Effector memory CD4-positive, alpha-beta T cell (primary cell): Measurements from ENCODE around the gene PCNT.

ENCODE experiments used
- DNase-seq, 3 donors: peaks; one replicate each; pipeline ENCODE4 v3.0.0-alpha.2; 2020
- H3K27ac ChIP-seq: 2 replicates; pipeline ENCODE4 v1.7.0; 2013; ENCODE audit warnings: mild to moderate bottlenecking, low read length, moderate library complexity; ENCODE audit not compliant: insufficient read depth, poor library complexity, severe bottlenecking
- H3K27me3 ChIP-seq: replicated peaks from 2 replicates; pipeline ENCODE4 v1.7.0; 2013; ENCODE audit warnings: mild to moderate bottlenecking, low read length; ENCODE audit not compliant: insufficient read depth, control insufficient read depth, poor library complexity, severe bottlenecking
- H3K36me3 ChIP-seq: 2 replicates; pipeline ENCODE4 v1.7.0; 2013; ENCODE audit warnings: mild to moderate bottlenecking, low read length, moderate library complexity; ENCODE audit not compliant: control insufficient read depth, insufficient read depth
- H3K4me1 ChIP-seq: 2 replicates; pipeline ENCODE4 v1.7.0; 2013; ENCODE audit warnings: low read length, mild to moderate bottlenecking; ENCODE audit not compliant: control insufficient read depth, insufficient read depth, poor library complexity, severe bottlenecking
- H3K4me3 ChIP-seq: 2 replicates; pipeline ENCODE4 v1.7.0; 2013; ENCODE audit warnings: low read length, low read depth, mild to moderate bottlenecking; ENCODE audit not compliant: insufficient read depth, poor library complexity, severe bottlenecking
- H3K9me3 ChIP-seq: 2 replicates; pipeline ENCODE4 v1.7.0; 2013; ENCODE audit warnings: mild to moderate bottlenecking, low read length, moderate library complexity; ENCODE audit not compliant: control insufficient read depth
- total RNA-seq, 3 donors: gene quantifications; one replicate each; lab custom pipeline; 2026; lab: John Stamatoyannopoulos, UW

PCNT gene, protein sequence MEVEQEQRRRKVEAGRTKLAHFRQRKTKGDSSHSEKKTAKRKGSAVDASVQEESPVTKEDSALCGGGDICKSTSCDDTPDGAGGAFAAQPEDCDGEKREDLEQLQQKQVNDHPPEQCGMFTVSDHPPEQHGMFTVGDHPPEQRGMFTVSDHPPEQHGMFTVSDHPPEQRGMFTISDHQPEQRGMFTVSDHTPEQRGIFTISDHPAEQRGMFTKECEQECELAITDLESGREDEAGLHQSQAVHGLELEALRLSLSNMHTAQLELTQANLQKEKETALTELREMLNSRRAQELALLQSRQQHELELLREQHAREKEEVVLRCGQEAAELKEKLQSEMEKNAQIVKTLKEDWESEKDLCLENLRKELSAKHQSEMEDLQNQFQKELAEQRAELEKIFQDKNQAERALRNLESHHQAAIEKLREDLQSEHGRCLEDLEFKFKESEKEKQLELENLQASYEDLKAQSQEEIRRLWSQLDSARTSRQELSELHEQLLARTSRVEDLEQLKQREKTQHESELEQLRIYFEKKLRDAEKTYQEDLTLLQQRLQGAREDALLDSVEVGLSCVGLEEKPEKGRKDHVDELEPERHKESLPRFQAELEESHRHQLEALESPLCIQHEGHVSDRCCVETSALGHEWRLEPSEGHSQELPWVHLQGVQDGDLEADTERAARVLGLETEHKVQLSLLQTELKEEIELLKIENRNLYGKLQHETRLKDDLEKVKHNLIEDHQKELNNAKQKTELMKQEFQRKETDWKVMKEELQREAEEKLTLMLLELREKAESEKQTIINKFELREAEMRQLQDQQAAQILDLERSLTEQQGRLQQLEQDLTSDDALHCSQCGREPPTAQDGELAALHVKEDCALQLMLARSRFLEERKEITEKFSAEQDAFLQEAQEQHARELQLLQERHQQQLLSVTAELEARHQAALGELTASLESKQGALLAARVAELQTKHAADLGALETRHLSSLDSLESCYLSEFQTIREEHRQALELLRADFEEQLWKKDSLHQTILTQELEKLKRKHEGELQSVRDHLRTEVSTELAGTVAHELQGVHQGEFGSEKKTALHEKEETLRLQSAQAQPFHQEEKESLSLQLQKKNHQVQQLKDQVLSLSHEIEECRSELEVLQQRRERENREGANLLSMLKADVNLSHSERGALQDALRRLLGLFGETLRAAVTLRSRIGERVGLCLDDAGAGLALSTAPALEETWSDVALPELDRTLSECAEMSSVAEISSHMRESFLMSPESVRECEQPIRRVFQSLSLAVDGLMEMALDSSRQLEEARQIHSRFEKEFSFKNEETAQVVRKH (N-terminal part only)
- 119 to 143 (median 141) reads per million in 3 donors for total RNA-seq

- no peaks in the 10 kb centered on the region for H3K27me3 ChIP-seq
- H3K36me3 ChIP-seq: no peaks in the 10 kb centered on the region
- H3K4me1 ChIP-seq: peaks cover 22% of the 10 kb centered on the region
- H3K9me3 ChIP-seq: no peaks in the 10 kb centered on the region
- H3K27ac ChIP-seq: peak within 1 kb of the TSS; percentile 98
- DNase-seq: peak; percentile 97
- peak within 1 kb of the TSS; percentile 99 for H3K4me3 ChIP-seq
Observed at GRCh38 chr21:46323710-46324389, at the start of gene PCNT, which contains the start of gene C21orf58. TSS of gene PCNT (plus strand) at chr21:46324156. CDS start at chr21:46324229, 73 bp downstream. TSS of gene C21orf58 (minus strand) at chr21:46323870. CDS start at chr21:46322738, 1,132 bp downstream.

DNA sequence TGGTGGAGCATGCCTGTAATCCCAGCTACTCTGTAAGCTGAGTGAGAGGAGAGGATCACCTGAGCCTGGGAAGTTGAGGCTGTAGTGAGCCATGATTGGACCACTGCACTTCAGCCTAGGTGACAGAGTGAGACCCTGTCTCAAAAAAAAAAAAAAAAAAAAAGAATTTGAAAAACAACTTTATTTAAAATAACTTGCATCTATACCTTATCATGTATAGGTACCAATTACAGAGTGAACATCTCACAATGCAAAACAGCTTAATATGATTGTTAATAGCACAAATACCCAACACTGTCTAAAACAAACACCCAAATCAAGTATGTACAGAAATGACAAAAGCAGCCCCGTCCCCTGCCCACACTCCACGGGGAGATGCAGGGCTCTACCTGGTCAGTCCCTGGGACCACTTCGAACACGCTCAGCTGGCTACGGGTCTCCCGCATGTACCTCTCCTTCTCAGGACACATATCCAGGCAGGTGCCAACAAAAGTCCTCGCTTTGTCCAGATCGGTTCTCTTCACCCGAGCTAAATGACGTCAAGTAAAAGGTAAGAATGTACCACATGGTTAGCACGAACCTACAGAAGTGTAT, 49.1 kb upstream of the PCNT start:
- no peaks in the 10 kb centered on the region for H3K27me3 ChIP-seq
- H3K4me1 ChIP-seq: no peaks in the 10 kb centered on the region
- H3K9me3 ChIP-seq: no peaks in the 10 kb centered on the region
- H3K27ac ChIP-seq: no peak overlapping the region
- DNase-seq: no peak
- peaks cover 68% of the 10 kb centered on the region for H3K36me3 ChIP-seq
- no peak overlapping the region for H3K4me3 ChIP-seq

GRCh38 chr21:46284077-46284644, 39.8 kb upstream of the PCNT start:
- no peak overlapping the region for H3K27ac ChIP-seq
- no peak overlapping the region for H3K4me3 ChIP-seq
- H3K4me1 ChIP-seq: peaks cover 23% of the 10 kb centered on the region

DNA sequence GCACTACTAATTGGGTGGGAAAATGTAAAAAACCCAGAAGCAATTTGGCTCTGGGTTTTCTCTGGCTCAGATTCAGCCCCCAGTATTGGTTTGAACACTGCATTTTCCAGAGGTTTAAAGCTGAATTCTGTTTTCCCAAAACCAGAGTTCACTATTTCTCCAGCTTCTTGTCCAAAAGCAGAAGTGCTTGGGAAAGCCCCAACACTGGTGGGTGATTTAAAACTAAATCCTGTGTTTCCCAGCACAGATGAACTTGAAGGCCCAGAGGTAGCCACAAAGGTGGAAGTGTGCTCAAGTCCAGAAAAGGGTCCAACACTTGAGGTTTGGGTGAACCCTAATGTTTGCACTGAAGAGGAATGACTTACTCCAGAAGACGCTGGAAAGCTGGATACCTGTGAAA, 39.2 kb upstream of the PCNT start:
- Histone ChIP-seq H3K4me3 (peak overlapping the region; percentile 91), H3K27me3 (no peaks in the 10 kb centered on the region), H3K4me1 (peaks cover 23% of the 10 kb centered on the region), H3K9me3 (no peaks in the 10 kb centered on the region), H3K27ac (no peak overlapping the region), H3K36me3 (peaks cover 19% of the 10 kb centered on the region)
- no peak for DNase-seq

More at GRCh38 chr21:46284077-46284644, 39.8 kb upstream of the PCNT start:
- Histone ChIP-seq H3K27me3 (no peaks in the 10 kb centered on the region), H3K36me3 (peaks cover 25% of the 10 kb centered on the region), H3K9me3 (no peaks in the 10 kb centered on the region)
- DNase-seq: no peak

GRCh38 chr21:46285206-46285661, 38.7 kb upstream of the PCNT start, which contains the start of gene MCM3AP:
TSS of gene MCM3AP (minus strand) at chr21:46285611. CDS start at chr21:46285286, 325 bp downstream.
- H3K4me1 ChIP-seq: peaks cover 23% of the 10 kb centered on the region
- H3K27ac ChIP-seq: peak within 1 kb of the TSS; percentile 84
- H3K36me3 ChIP-seq: peaks cover 14% of the 10 kb centered on the region
- no peaks in the 10 kb centered on the region for H3K9me3 ChIP-seq
- H3K4me3 ChIP-seq: peak within 1 kb of the TSS; percentile 91
- DNase-seq: no peak
- H3K27me3 ChIP-seq: no peaks in the 10 kb centered on the region

GRCh38 chr21:46285761-46286647, 38.0 kb upstream of the PCNT start, which contains the start of gene YBEY:
TSS of gene YBEY (plus strand) at chr21:46286342. CDS start at chr21:46286914, 572 bp downstream.
- H3K36me3 ChIP-seq: peaks cover 8% of the 10 kb centered on the region
- no peaks in the 10 kb centered on the region for H3K9me3 ChIP-seq
- peak; percentile 68 to 74 (median 71) for DNase-seq
- peak within 1 kb of the TSS; percentile 84 for H3K27ac ChIP-seq
- H3K4me3 ChIP-seq: peak within 1 kb of the TSS; percentile 91
- H3K27me3 ChIP-seq: no peaks in the 10 kb centered on the region
- H3K4me1 ChIP-seq: peaks cover 23% of the 10 kb centered on the region

DNA sequence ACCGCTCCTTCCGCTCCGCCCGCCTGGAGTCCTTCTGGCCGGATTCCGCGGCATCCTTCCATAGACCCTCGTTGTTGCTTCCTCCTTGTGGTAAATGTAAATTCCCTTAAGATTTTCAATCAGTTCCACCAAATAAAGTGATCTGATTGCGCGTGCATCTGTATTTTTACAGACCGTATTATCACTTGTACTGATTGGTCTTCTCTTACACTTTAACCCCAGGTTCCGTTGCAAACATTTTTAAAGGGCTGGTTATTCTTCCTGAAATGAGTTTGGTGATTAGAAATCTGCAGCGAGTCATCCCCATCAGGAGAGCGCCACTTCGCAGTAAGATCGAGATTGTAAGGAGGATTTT, 37.3 kb upstream of the PCNT start:
- Histone ChIP-seq H3K27ac (peak overlapping the region; percentile 84), H3K9me3 (no peaks in the 10 kb centered on the region), H3K4me1 (peaks cover 23% of the 10 kb centered on the region), H3K4me3 (peak overlapping the region; percentile 91), H3K27me3 (no peaks in the 10 kb centered on the region), H3K36me3 (peaks cover 6% of the 10 kb centered on the region)
- no peak for DNase-seq

GRCh38 chr21:46287541-46287940, 36.4 kb upstream of the PCNT start:
- H3K36me3 ChIP-seq: peaks cover 11% of the 10 kb centered on the region
- H3K9me3 ChIP-seq: no peaks in the 10 kb centered on the region
- H3K27me3 ChIP-seq: no peaks in the 10 kb centered on the region
- no peak overlapping the region for H3K4me3 ChIP-seq
- DNase-seq: no peak
- H3K27ac ChIP-seq: no peak overlapping the region
- H3K4me1 ChIP-seq: peaks cover 19% of the 10 kb centered on the region
